Muscle layer of duodenum (tissue), 2 donors: ENCODE data around the gene NRXN3.

Source experiments
- H3K27ac ChIP-seq: one replicate; pipeline ENCODE4 v1.7.0; 2013; ENCODE audit warnings: mild to moderate bottlenecking, low read length
- H3K27me3 ChIP-seq: one replicate; pipeline ENCODE4 v1.7.0; 2013; ENCODE audit warnings: low read depth, mild to moderate bottlenecking, control low read depth, low read length
- H3K36me3 ChIP-seq, 2 donors: one replicate each; pipeline ENCODE4 v1.7.0; 2013; ENCODE audit warnings: low read length in 2 of 2, control low read depth in 1 of 2, mild to moderate bottlenecking in 1 of 2; ENCODE audit not compliant: insufficient read depth in 2 of 2, control insufficient read depth in 1 of 2
- H3K4me1 ChIP-seq, 2 donors: one replicate each; pipeline ENCODE4 v1.7.0; 2013; ENCODE audit warnings: low read length in 2 of 2, mild to moderate bottlenecking in 2 of 2, control low read depth in 1 of 2, moderate library complexity in 1 of 2; ENCODE audit not compliant: insufficient read depth in 2 of 2, control insufficient read depth in 1 of 2
- H3K4me3 ChIP-seq, 2 donors: one replicate each; pipeline ENCODE4 v1.7.0; 2013; ENCODE audit warnings: low read length in 2 of 2, low read depth in 1 of 2, mild to moderate bottlenecking in 1 of 2
- H3K9me3 ChIP-seq, 2 donors: one replicate each; pipeline ENCODE4 v1.7.0; 2013; ENCODE audit warnings: low read length in 2 of 2, control low read depth in 1 of 2, mild to moderate bottlenecking in 1 of 2; ENCODE audit not compliant: control insufficient read depth in 1 of 2
- donor health status: healthy.

The NRXN3 gene

GRCh38 chr14:78325911-78326310 lies 155.7 kb downstream of the NRXN3 start:
- H3K4me1 ChIP-seq, result no peaks in the 10 kb centered on the region
- no peaks in the 10 kb centered on the region for H3K36me3 ChIP-seq
- no peaks in the 10 kb centered on the region for H3K9me3 ChIP-seq
- no peak overlapping the region for H3K4me3 ChIP-seq
- H3K27me3 ChIP-seq, result no peaks in the 10 kb centered on the region
- no peak overlapping the region for H3K27ac ChIP-seq

DNA sequence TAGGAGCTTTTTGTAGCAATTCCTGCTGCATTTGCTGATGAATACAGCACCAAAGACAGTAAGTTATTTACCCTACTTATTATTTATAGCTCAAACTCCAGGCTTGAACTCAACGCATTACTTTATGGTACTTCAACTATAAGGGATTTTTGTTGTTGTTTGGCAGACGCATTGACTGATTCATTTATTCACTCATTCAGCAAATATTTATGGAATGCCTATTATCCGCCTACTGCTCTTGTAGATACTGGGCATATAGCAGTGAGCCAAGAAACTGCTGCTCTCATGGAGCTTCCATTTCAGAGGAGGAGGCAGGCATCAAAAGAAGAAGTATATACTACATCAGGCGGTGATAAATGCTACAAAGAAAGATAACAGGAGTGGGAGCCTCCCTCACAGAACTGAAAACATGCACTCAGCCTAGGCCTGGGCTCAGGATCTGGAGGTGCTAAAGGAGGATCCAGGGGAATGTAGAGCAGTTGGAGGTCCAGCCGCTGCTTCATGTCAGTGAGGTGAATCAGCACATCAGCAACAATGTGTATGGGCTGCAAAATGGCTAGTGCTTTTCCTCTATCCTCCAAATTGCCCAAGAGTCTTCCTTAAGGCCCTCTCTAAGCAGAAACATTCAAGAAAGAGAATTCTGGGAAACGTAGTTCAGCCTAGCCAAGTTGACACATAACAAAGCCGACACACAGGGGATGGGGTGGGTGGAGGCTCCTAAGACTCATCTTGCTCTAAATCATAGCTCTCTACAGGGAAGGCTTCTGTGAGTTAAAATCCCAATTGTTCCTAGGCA lies 157.5 kb downstream of the NRXN3 start:
- Histone ChIP-seq H3K27ac (no peak overlapping the region), H3K4me3 (no peak overlapping the region)

DNA sequence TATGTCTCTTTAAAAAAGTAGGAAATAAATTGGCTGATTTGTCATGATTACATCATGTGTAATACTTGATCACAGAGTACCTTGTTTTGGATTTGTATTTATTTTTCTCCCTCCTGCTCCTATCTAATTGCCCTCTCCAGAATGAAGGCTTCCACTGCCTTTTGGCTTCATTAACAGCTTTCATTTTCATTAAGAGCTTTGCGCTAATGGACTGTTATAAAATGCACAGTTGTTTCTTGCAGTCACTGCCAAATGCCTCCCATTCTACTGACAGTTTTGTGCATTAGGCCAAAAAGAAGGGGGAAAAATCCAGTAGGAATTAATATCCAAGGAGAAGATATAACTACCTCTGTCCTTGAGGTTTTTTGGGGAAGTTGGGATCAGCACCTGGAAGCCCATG lies 159.2 kb downstream of the NRXN3 start:
- Histone ChIP-seq H3K27ac (no peak overlapping the region), H3K4me3 (no peak overlapping the region), H3K4me1 (no peaks in the 10 kb centered on the region), H3K9me3 (no peaks in the 10 kb centered on the region), H3K36me3 (no peaks in the 10 kb centered on the region), H3K27me3 (no peaks in the 10 kb centered on the region)

More for the DNA sequence above, 157.5 kb downstream of the NRXN3 start:
- no peaks in the 10 kb centered on the region for H3K9me3 ChIP-seq
- H3K27me3 ChIP-seq, result no peaks in the 10 kb centered on the region
- no peaks in the 10 kb centered on the region for H3K4me1 ChIP-seq
- no peaks in the 10 kb centered on the region for H3K36me3 ChIP-seq

DNA sequence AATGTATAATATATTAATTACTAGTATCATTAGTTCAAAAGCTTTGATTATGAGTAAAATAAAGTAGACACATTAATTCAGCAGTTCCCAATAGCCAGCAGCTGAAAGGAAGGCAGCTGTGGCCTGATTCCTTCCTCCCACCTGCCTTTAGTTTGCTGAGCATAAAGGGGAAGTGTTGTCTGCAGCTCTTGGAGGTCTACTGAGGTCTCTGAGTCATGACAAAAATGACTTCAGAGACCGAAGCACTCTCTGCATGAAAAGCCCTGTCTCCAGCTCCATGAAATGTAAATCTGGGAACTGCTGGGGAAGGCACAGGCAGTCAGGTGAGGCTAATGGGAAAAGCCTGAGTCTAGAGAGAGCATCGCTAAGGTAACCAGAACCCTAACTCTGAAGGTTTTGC lies 165.4 kb downstream of the NRXN3 start:
- H3K9me3 ChIP-seq, result no peaks in the 10 kb centered on the region
- no peak overlapping the region for H3K27ac ChIP-seq
- H3K4me1 ChIP-seq, result no peaks in the 10 kb centered on the region
- H3K27me3 ChIP-seq, result no peaks in the 10 kb centered on the region
- no peak overlapping the region for H3K4me3 ChIP-seq
- H3K36me3 ChIP-seq, result no peaks in the 10 kb centered on the region

GRCh38 chr14:78340250-78340649 lies 170.1 kb downstream of the NRXN3 start:
- Histone ChIP-seq H3K27me3 (no peaks in the 10 kb centered on the region), H3K9me3 (no peaks in the 10 kb centered on the region), H3K4me3 (no peak overlapping the region), H3K27ac (no peak overlapping the region), H3K36me3 (no peaks in the 10 kb centered on the region), H3K4me1 (no peaks in the 10 kb centered on the region)

DNA sequence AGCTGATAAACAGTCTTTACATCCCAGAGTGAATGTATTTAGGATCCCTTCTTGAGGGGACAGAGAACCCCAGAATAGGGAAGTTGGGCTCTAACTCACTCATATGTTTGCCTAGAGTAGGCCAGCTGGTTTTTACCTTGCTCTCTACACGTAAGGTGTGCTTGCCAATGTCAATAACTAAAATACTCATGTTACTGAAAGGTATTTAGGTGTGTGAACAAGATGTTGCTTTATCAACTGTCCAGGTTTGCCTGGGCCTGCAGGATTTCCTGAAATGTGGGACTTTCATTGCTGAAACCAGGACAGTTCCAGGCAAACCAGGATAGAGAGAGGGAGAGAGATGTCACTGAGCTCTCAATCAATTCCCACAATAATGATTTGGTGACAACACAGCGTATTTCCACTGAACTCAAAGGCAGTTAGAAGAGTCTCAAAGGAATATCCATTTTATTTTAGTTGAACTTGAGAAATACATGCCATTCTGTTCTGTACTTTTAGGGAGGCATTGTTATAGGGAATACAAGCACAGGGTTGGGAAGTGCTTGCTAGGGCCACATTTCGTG lies 171.7 kb downstream of the NRXN3 start:
- no peaks in the 10 kb centered on the region for H3K9me3 ChIP-seq
- no peak overlapping the region for H3K27ac ChIP-seq
- no peaks in the 10 kb centered on the region for H3K36me3 ChIP-seq
- no peaks in the 10 kb centered on the region for H3K27me3 ChIP-seq
- H3K4me3 ChIP-seq, result no peak overlapping the region
- H3K4me1 ChIP-seq, result no peaks in the 10 kb centered on the region

- H3K27me3 ChIP-seq, result no peaks in the 10 kb centered on the region
- H3K4me3 ChIP-seq, result no peak overlapping the region
- no peaks in the 10 kb centered on the region for H3K4me1 ChIP-seq
- H3K9me3 ChIP-seq, result no peaks in the 10 kb centered on the region
- H3K36me3 ChIP-seq, result no peaks in the 10 kb centered on the region
- no peak overlapping the region for H3K27ac ChIP-seq
Observed at GRCh38 chr14:78342879-78343278, 172.7 kb downstream of the NRXN3 start.

DNA sequence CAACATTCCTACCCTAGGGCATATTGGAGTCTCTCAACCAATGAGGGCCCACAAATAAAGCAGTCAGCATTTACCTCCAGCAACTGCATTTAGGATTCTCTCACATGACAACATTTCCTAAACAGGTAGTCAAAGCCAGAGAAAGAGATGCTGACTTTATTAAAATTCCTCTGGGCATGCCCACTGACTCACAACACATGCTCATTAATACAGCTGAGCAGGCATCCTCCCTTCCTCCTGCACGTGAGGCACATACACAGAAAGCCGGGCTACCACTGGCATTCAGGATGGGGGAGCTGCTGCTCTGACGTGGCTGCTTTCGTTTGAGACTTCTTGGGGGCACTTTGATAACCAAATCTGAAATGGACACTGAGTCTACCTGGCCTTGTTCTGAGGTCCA lies 174.1 kb downstream of the NRXN3 start:
- Histone ChIP-seq H3K27me3 (no peaks in the 10 kb centered on the region), H3K36me3 (no peaks in the 10 kb centered on the region), H3K9me3 (no peaks in the 10 kb centered on the region), H3K4me1 (no peaks in the 10 kb centered on the region), H3K27ac (no peak overlapping the region), H3K4me3 (no peak overlapping the region)

DNA sequence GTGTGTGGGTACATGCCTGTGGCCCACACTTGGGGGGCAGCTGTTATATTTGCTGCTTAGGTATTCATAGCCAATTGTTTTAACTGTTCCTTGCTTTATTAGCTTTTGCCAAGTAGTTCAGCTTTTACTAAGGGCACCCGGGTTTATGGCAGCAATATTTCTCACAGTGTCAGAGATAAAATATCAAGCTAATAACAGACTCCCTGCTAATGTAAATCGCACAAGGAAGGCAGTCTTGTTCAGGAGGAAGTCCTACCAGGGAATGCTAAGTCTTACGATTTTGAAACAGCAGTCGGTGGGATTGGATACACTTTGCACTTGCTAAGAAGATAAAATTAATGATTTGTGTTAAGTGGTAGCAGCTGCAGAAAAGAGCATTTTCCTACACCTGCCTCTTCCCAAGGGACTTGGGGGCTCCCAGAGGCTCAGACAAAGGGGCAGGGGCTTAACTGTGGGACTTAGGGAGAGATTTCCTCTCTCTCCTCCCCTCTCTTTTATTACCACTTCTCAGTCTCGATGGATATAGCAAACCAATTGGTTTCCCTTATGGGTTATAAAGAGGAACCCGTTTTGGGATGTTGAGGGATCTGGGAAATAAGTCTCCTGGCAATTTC lies 175.1 kb downstream of the NRXN3 start:
- Histone ChIP-seq H3K27me3 (no peaks in the 10 kb centered on the region), H3K4me3 (no peak overlapping the region), H3K27ac (no peak overlapping the region), H3K9me3 (no peaks in the 10 kb centered on the region), H3K4me1 (no peaks in the 10 kb centered on the region), H3K36me3 (no peaks in the 10 kb centered on the region)

- Histone ChIP-seq H3K27me3 (no peaks in the 10 kb centered on the region), H3K4me1 (no peaks in the 10 kb centered on the region), H3K36me3 (no peaks in the 10 kb centered on the region), H3K27ac (no peak overlapping the region), H3K9me3 (no peaks in the 10 kb centered on the region), H3K4me3 (no peak overlapping the region)
Observed at GRCh38 chr14:78346747-78347146, 176.6 kb downstream of the NRXN3 start.

GRCh38 chr14:78355109-78355508 lies 184.9 kb downstream of the NRXN3 start:
- H3K27me3 ChIP-seq, result no peaks in the 10 kb centered on the region
- no peaks in the 10 kb centered on the region for H3K9me3 ChIP-seq
- no peaks in the 10 kb centered on the region for H3K4me1 ChIP-seq
- no peaks in the 10 kb centered on the region for H3K36me3 ChIP-seq
- no peak overlapping the region for H3K27ac ChIP-seq
- no peak overlapping the region for H3K4me3 ChIP-seq
